Breast epithelium (tissue), 4 donors: ENCODE results near the gene TRIM37. TPM values are rescaled to one million over a fixed set of nuclear protein-coding genes. Genes with fewer than 3 reads are reported as not detected.

Experiments used
- DNase-seq, 2 donors: peaks; one replicate each; pipeline ENCODE4 v3.0.0-alpha.2; 2019; ENCODE audit warnings: low spot score in 2 of 2
- H3K27ac ChIP-seq, 2 donors: fragments of 200-600 bp; sonication (generic) in 1 of 2; one replicate each; pipeline ENCODE4 v1.5.1; 2016 to 2019; ENCODE audit warnings: mild to moderate bottlenecking in 1 of 2
- H3K27me3 ChIP-seq, 2 donors: fragments of 200-600 bp; sonication (generic) in 1 of 2; one replicate each; pipeline versions ENCODE4 v1.5.1 to v1.6.0; 2017 to 2019; ENCODE audit warnings: control low read depth in 1 of 2, mild to moderate bottlenecking in 1 of 2
- H3K36me3 ChIP-seq: fragments of 200-600 bp; one replicate; pipeline ENCODE4 v1.5.1; 2019
- H3K4me1 ChIP-seq, 2 donors: fragments of 200-600 bp; sonication (generic); one replicate each; pipeline ENCODE4 v1.5.1; 2016 to 2019; ENCODE audit warnings: control low read depth in 1 of 2
- H3K4me3 ChIP-seq, 3 donors: fragments of 200-600 bp; sonication (generic); 1 replicate in 2 of 3; 2 replicates in 1 of 3; pipeline ENCODE4 v1.5.1; 2016 to 2019; ENCODE audit warnings: mild to moderate bottlenecking in 3 of 3, moderate library complexity in 2 of 3
- H3K9me3 ChIP-seq, 2 donors: fragments of 200-600 bp; sonication (generic) in 1 of 2; one replicate each; pipeline ENCODE4 v1.5.1; 2016 to 2019; ENCODE audit warnings: control low read depth in 1 of 2
- CTCF ChIP-seq, 3 donors: fragments of 450-650 bp; IDR thresholded peaks; one replicate each; pipeline ENCODE4 v1.5.1; 2016 to 2017; ENCODE audit warnings: antibody characterized with exemption in 3 of 3, mild to moderate bottlenecking in 3 of 3, moderate library complexity in 3 of 3
- POLR2A ChIP-seq: fragments of 450-650 bp; IDR thresholded peaks from one replicate; pipeline ENCODE4 v1.6.1; 2016; ENCODE audit warnings: antibody characterized with exemption, mild to moderate bottlenecking, moderate library complexity
- POLR2AphosphoS5 ChIP-seq, 3 donors: sonication (generic); formaldehyde crosslinking; IDR thresholded peaks; one replicate each; pipeline ENCODE4 v1.6.1; 2017; ENCODE audit warnings: antibody characterized with exemption in 3 of 3
- intact Hi-C: fragments of 100-400 bp; cut with DNase I; formaldehyde crosslinking; loops from one replicate; pipeline ENCODE4 v1.15.1; 2023; ENCODE audit warnings: low total_unique reads
- total RNA-seq, 3 donors: library from RNA; depleted of rRNA; stranded (reverse); fragments of >200 nt; gene quantifications; one replicate each; pipeline ENCODE4 v1.1.0, GENCODE V29; 2016

The TRIM37 gene
- total RNA-seq, 3 donors from 2014 or later = 18.7 to 24.6 (median 20.9) TPM

GRCh38 chr17:59046192-59046591 lies 60.5 kb downstream of the TRIM37 start:
- Histone ChIP-seq H3K4me1 (no peaks in the 10 kb centered on the region), H3K9me3 (no peaks in the 10 kb centered on the region), H3K27me3 (no peaks in the 10 kb centered on the region), H3K27ac (no peak overlapping the region), H3K4me3 (no peak overlapping the region), H3K36me3 (no peaks in the 10 kb centered on the region)
- TF ChIP-seq CTCF (IDR thresholded peaks at IDR 0.05) (no peak), POLR2A (no peak), POLR2AphosphoS5 (IDR thresholded peaks at IDR 0.05) (no peak)
- intact Hi-C loops = no loop called here
- DNase-seq = no peak

DNA sequence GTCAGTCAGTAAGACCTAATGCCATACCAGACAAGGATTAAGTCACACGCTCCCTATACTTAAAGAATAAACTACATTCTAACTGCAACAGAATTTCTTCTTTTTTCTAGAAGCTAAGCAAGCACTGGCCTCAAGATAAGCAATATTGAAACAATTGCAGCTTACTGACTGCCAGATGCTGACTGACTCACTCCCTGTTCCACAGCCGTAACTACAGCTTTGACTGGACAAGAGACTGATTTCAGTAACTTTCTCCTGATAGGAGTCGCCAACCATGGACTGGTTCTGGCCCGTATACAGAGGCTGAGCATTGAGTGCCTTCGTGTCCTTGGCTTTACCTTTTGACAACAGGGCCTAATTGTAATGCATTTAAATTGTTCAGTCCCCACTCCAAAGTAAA lies 67.9 kb downstream of the TRIM37 start:
- no peak for TF ChIP-seq CTCF (IDR thresholded peaks at IDR 0.05)
- H3K4me3 ChIP-seq = no peak overlapping the region
- no peak overlapping the region for H3K27ac ChIP-seq
- no peaks in the 10 kb centered on the region for H3K4me1 ChIP-seq
- no peak for DNase-seq
- H3K36me3 ChIP-seq = no peaks in the 10 kb centered on the region
- intact Hi-C loops = no loop called here
- no peaks in the 10 kb centered on the region for H3K27me3 ChIP-seq
- H3K9me3 ChIP-seq = no peaks in the 10 kb centered on the region

- Histone ChIP-seq H3K4me3 (no peak overlapping the region), H3K4me1 (no peaks in the 10 kb centered on the region), H3K9me3 (no peaks in the 10 kb centered on the region), H3K27me3 (no peaks in the 10 kb centered on the region), H3K36me3 (no peaks in the 10 kb centered on the region), H3K27ac (no peak overlapping the region)
- TF ChIP-seq POLR2AphosphoS5 (IDR thresholded peaks at IDR 0.05) (no peak), CTCF (IDR thresholded peaks at IDR 0.05) (no peak), POLR2A (no peak)
- intact Hi-C loops = no loop called here
- no peak for DNase-seq
Observed at GRCh38 chr17:59037960-59038359, 68.7 kb downstream of the TRIM37 start.

GRCh38 chr17:59030811-59031210 lies 75.9 kb downstream of the TRIM37 start:
- intact Hi-C loops = no loop called here
- DNase-seq = no peak
- Histone ChIP-seq H3K36me3 (no peaks in the 10 kb centered on the region), H3K27me3 (no peaks in the 10 kb centered on the region), H3K4me1 (peaks cover 0 to 4% of the 10 kb centered on the region in 2 donors), H3K27ac (no peak overlapping the region), H3K4me3 (no peak overlapping the region), H3K9me3 (no peaks in the 10 kb centered on the region)
- TF ChIP-seq POLR2AphosphoS5 (IDR thresholded peaks at IDR 0.05) (no peak), POLR2A (no peak)

DNA sequence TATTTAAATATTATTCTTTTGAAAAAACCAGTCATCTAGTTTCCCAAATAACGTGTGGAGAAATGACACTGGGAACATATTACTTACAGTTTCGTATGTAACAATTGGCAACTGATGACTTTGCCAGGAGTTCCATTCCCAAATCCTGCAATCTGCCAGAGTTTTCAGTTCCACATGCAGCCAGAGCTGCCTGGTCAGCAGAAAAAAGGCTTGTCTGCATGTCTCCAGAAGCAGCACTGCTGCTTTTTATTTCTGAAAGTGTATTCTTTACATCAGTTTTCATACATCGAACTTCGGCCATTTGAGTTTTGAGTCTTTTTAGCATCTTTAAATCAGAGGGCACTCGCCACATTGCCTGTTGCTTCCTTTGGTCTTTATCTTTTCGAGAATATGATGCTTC lies 78.4 kb downstream of the TRIM37 start:
- Histone ChIP-seq H3K4me3 (no peak overlapping the region), H3K27ac (no peak overlapping the region), H3K9me3 (no peaks in the 10 kb centered on the region), H3K36me3 (no peaks in the 10 kb centered on the region), H3K27me3 (no peaks in the 10 kb centered on the region), H3K4me1 (peaks cover 0 to 4% of the 10 kb centered on the region in 2 donors)
- TF ChIP-seq CTCF (IDR thresholded peaks at IDR 0.05) = no peak
- TF ChIP-seq POLR2A = no peak
- no peak for TF ChIP-seq POLR2AphosphoS5 (IDR thresholded peaks at IDR 0.05)
- DNase-seq = no peak
- intact Hi-C loops = no loop called here

- peaks cover 0 to 4% of the 10 kb centered on the region in 2 donors for H3K4me1 ChIP-seq
- H3K4me3 ChIP-seq = no peak overlapping the region
- no peaks in the 10 kb centered on the region for H3K27me3 ChIP-seq
- H3K9me3 ChIP-seq = no peaks in the 10 kb centered on the region
- H3K27ac ChIP-seq = no peak overlapping the region
- DNase-seq = no peak
- intact Hi-C loops = no loop called here
- TF ChIP-seq POLR2AphosphoS5 (IDR thresholded peaks at IDR 0.05) (no peak), CTCF (IDR thresholded peaks at IDR 0.05) (no peak), POLR2A (no peak)
- H3K36me3 ChIP-seq = no peaks in the 10 kb centered on the region
Observed at GRCh38 chr17:59027750-59028149, 78.9 kb downstream of the TRIM37 start.
